SJCRH30 (cell line): ENCODE data around the gene PQBP1. TPM values are rescaled to one million over a fixed set of nuclear protein-coding genes. Genes with fewer than 3 reads are reported as not detected.

ENCODE experiments used
- total RNA-seq: library from RNA; depleted of rRNA; stranded (reverse); fragments of >200 nt; shearing (Covaris generic); gene quantifications from 2 replicates; pipeline ENCODE4 v1.2.3, GENCODE V29; 2014; rRNA removed

PQBP1 gene
- total RNA-seq, 1 experiment from 2014 or later = 52.3 TPM

Other genes starting within 250 kb of the PQBP1 start
- gene WAS, start 214.1 kb upstream of the PQBP1 start, total RNA-seq = not detected in 2 replicates
- gene SUV39H1, start 201.2 kb upstream of the PQBP1 start, total RNA-seq = 10.2 and 10.5 TPM in 2 replicates
- not detected in 2 replicates for gene GLOD5, start 136.2 kb upstream of the PQBP1 start, total RNA-seq
- not detected in 2 replicates for gene GATA1, start 111.3 kb upstream of the PQBP1 start, total RNA-seq
- 31.5 and 47.2 TPM in 2 replicates for gene HDAC6, start 95.9 kb upstream of the PQBP1 start, total RNA-seq
- gene ERAS, start 71.4 kb upstream of the PQBP1 start, total RNA-seq = not detected in 2 replicates
- gene PCSK1N, start 62.3 kb upstream of the PQBP1 start, total RNA-seq = not detected in 2 replicates
- 43.5 and 51.1 TPM in 2 replicates for gene TIMM17B, start 162 bp upstream of the PQBP1 start, total RNA-seq
- 12.6 and 16.0 TPM in 2 replicates for gene SLC35A2, start 13.7 kb downstream of the PQBP1 start, total RNA-seq
- gene PIM2, start 21.1 kb downstream of the PQBP1 start, total RNA-seq = 6.8 and 8.0 TPM in 2 replicates
- 17.0 and 19.2 TPM in 2 replicates for gene OTUD5, start 59.7 kb downstream of the PQBP1 start, total RNA-seq
- 0.08 and 0.12 TPM in 2 replicates for gene KCND1, start 73.9 kb downstream of the PQBP1 start, total RNA-seq
- gene GRIPAP1, start 104.3 kb downstream of the PQBP1 start, total RNA-seq = 16.2 and 19.4 TPM in 2 replicates
- 9.6 and 10.2 TPM in 2 replicates for gene TFE3, start 145.4 kb downstream of the PQBP1 start, total RNA-seq
- gene CCDC120, start 161.1 kb downstream of the PQBP1 start, total RNA-seq = 2.0 and 2.5 TPM in 2 replicates
- gene PRAF2, start 176.1 kb downstream of the PQBP1 start, total RNA-seq = 4.7 and 5.0 TPM in 2 replicates
- 18.0 and 18.1 TPM in 2 replicates for gene WDR45, start 182.0 kb downstream of the PQBP1 start, total RNA-seq
- 13.0 and 14.3 TPM in 2 replicates for gene GPKOW, start 225.8 kb downstream of the PQBP1 start, total RNA-seq